Measurements from ENCODE around the gene THG1L. TPM values are rescaled to one million over a fixed set of nuclear protein-coding genes. Genes with fewer than 3 reads are reported as not detected.

The THG1L gene
- total and polyA plus RNA-seq, 2 of the 13 experiments (the other 11 are each of a cell fraction or from before 2014, with no cell fraction given) = 16.6 to 17.2 TPM

DNA sequence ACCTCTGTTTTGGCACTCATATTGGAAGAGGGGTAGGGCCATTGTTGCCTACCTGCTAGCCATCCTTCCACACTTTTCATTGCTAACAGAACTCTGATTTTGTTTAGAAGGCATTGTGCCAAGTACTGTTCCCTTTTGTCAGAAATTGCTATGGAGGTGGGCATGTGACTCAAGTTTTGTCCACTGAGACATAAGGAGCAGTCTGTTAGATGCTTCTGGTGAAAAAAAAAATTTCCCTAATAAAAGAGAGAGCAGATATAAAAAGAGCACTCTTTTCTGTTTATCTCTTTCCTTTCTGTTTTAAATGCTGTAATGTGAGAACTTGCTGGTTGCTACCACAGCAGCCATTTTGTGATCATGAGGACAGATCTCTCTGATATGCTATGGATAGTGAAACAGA lies 21.9 kb upstream of the THG1L start:
- Histone ChIP-seq H3K9me3 (ENCODE audit: low read length) (no peaks in the 10 kb centered on the region), H3K4me3 (replicated peaks in 1 of 3; ENCODE audit: insufficient read depth in 1 of 3, low read depth in 2 of 3, low read length in 3 of 3) (no peak overlapping the region), H4K20me1 (ENCODE audit: insufficient read depth, low read length) (no peaks in the 10 kb centered on the region), H3K27me3 (ENCODE audit: control insufficient read depth in 1 of 2, insufficient read depth in 2 of 2, low read length in 2 of 2) (peaks cover 0 to 5% of the 10 kb centered on the region in 2 experiments; a peak in 1 of 5 replicates), H3K79me2 (ENCODE audit: insufficient read depth, low read length) (no peaks in the 10 kb centered on the region), H3K4me2 (ENCODE audit: low read depth, low read length) (no peak overlapping the region), H3K36me3 (replicated peaks in 1 of 2; ENCODE audit: control insufficient read depth in 1 of 2, insufficient read depth in 2 of 2, low read length in 2 of 2) (no peaks in the 10 kb centered on the region), H2AFZ (ENCODE audit: low read length) (no peak overlapping the region), H3K27ac (ENCODE audit: extremely low read length, insufficient read depth, low read length) (no peak overlapping the region), H3K4me1 (ENCODE audit: insufficient read depth, low read length) (no peaks in the 10 kb centered on the region), H3K9ac (ENCODE audit: insufficient read depth, low read depth, low read length) (no peak overlapping the region)
- TF ChIP-seq ARHGAP35 (CRISPR knock-in tag; IDR thresholded peaks at IDR 0.05; ENCODE audit: borderline replicate concordance) (no peak), ZSCAN21 (CRISPR knock-in tag; IDR thresholded peaks at IDR 0.05; ENCODE audit: borderline replicate concordance) (no peak), HMGA1 (CRISPR knock-in tag; conservative IDR thresholded peaks at IDR 0.05) (no peak), RBM39 (IDR thresholded peaks at IDR 0.05; ENCODE audit: low read depth, low read length, poor library complexity, severe bottlenecking) (no peak)
- TF ChIP-seq, protein P1, sequence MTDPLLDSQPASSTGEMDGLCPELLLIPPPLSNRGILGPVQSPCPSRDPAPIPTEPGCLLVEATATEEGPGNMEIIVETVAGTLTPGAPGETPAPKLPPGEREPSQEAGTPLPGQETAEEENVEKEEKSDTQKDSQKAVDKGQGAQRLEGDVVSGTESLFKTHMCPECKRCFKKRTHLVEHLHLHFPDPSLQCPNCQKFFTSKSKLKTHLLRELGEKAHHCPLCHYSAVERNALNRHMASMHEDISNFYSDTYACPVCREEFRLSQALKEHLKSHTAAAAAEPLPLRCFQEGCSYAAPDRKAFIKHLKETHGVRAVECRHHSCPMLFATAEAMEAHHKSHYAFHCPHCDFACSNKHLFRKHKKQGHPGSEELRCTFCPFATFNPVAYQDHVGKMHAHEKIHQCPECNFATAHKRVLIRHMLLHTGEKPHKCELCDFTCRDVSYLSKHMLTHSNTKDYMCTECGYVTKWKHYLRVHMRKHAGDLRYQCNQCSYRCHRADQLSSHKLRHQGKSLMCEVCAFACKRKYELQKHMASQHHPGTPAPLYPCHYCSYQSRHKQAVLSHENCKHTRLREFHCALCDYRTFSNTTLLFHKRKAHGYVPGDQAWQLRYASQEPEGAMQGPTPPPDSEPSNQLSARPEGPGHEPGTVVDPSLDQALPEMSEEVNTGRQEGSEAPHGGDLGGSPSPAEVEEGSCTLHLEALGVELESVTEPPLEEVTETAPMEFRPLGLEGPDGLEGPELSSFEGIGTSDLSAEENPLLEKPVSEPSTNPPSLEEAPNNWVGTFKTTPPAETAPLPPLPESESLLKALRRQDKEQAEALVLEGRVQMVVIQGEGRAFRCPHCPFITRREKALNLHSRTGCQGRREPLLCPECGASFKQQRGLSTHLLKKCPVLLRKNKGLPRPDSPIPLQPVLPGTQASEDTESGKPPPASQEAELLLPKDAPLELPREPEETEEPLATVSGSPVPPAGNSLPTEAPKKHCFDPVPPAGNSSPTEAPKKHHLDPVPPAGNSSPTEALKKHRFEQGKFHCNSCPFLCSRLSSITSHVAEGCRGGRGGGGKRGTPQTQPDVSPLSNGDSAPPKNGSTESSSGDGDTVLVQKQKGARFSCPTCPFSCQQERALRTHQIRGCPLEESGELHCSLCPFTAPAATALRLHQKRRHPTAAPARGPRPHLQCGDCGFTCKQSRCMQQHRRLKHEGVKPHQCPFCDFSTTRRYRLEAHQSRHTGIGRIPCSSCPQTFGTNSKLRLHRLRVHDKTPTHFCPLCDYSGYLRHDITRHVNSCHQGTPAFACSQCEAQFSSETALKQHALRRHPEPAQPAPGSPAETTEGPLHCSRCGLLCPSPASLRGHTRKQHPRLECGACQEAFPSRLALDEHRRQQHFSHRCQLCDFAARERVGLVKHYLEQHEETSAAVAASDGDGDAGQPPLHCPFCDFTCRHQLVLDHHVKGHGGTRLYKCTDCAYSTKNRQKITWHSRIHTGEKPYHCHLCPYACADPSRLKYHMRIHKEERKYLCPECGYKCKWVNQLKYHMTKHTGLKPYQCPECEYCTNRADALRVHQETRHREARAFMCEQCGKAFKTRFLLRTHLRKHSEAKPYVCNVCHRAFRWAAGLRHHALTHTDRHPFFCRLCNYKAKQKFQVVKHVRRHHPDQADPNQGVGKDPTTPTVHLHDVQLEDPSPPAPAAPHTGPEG (CRISPR knock-in tag; IDR thresholded peaks at IDR 0.05) = no peak
- FAIRE-seq (no peak), DNase-seq (ENCODE audit: low spot score) (no peak), ATAC-seq (no peak)
- POLR2A ChIA-PET = no interaction called here
- CTCF ChIA-PET (ENCODE audit: low intra/inter-chr PET ratio, low total read pairs) = no interaction called here
- intact Hi-C loops (cut with micrococcal nuclease; ENCODE audit: unreplicated experiment) = no loop called here
- in situ Hi-C loops (cut with HindIII; ENCODE audit: extremely low pct_ligation_motif_present, low pct_unique_long_range_greater_than_20kb) = no loop called here
- no TSS peak for BruUV-seq (replicated peaks)

Data from HepG2 (cell line).